Tibial nerve (tissue), 4 donors: ENCODE measurements around the gene GLS.

Experiments used
- CTCF ChIP-seq, 5 experiments: fragments of 200-600 bp in 3 of 5; fragments of 450-650 bp in 2 of 5; sonication (generic) in 3 of 5; IDR thresholded peaks; one replicate each; pipeline ENCODE4 v1.5.1; 2016 to 2019; ENCODE audit warnings: antibody characterized with exemption in 5 of 5, mild to moderate bottlenecking in 3 of 5, moderate library complexity in 2 of 5
- EP300 ChIP-seq, 2 donors: sonication (generic); formaldehyde crosslinking; IDR thresholded peaks; one replicate each; pipeline ENCODE4 v1.6.1; 2017; ENCODE audit warnings: antibody characterized with exemption in 2 of 2, mild to moderate bottlenecking in 1 of 2

- TF ChIP-seq CTCF (IDR thresholded peaks at IDR 0.05) (no peak), EP300 (IDR thresholded peaks at IDR 0.05) (no peak)
These were observed 97.9 kb downstream of the GLS start for GRCh38 chr2:190978389-190979053.
